Measurements from ENCODE around the gene CHRNA5. TPM values are rescaled to one million over a fixed set of nuclear protein-coding genes. Genes with fewer than 3 reads are reported as not detected.
"Not testable (repeated sequence)": the region's sequence is repeated elsewhere in the genome, so short reads cannot be mapped to it uniquely, and the experiment has no call there.

CHRNA5 gene
- total and polyA plus RNA-seq, 4 donors: 0.25 to 1.6 (median 0.62) TPM

- not testable (repeated sequence) for H3K9me3 ChIP-seq (ENCODE audit: control insufficient read depth, low read length); DNase-seq; H3K4me1 ChIP-seq (ENCODE audit: control insufficient read depth in 1 of 2, insufficient read depth in 2 of 2, low read length in 2 of 2); ATAC-seq (ENCODE audit: low FRiP score); H3K36me3 ChIP-seq (ENCODE audit: control insufficient read depth in 1 of 2, insufficient read depth in 2 of 2, low read length in 1 of 2); H3K27me3 ChIP-seq (ENCODE audit: control insufficient read depth in 1 of 2, insufficient read depth in 2 of 2, low read length in 1 of 2)
- peak overlapping the region in 1 of 2 donors; percentile 25 for H3K27ac ChIP-seq (ENCODE audit: low read depth in 1 of 2, low read length in 2 of 2)
- 74 to 82% methylated on average over 18 of the region's 18 CpGs for WGBS, 2 donors
- peak overlapping the region; percentile 36 to 61 for H3K4me3 ChIP-seq (ENCODE audit: low read length in 2 of 2)
- intact Hi-C loops (cut with DNase I): loop anchor here in 1 of 2 donors (5.0 kb wide), 1 partner anchor 102 kb away; the partner anchor contains the start of gene IREB2
These were observed 25.7 kb upstream of the CHRNA5 start for GRCh38 chr15:78539464-78540140.

DNA sequence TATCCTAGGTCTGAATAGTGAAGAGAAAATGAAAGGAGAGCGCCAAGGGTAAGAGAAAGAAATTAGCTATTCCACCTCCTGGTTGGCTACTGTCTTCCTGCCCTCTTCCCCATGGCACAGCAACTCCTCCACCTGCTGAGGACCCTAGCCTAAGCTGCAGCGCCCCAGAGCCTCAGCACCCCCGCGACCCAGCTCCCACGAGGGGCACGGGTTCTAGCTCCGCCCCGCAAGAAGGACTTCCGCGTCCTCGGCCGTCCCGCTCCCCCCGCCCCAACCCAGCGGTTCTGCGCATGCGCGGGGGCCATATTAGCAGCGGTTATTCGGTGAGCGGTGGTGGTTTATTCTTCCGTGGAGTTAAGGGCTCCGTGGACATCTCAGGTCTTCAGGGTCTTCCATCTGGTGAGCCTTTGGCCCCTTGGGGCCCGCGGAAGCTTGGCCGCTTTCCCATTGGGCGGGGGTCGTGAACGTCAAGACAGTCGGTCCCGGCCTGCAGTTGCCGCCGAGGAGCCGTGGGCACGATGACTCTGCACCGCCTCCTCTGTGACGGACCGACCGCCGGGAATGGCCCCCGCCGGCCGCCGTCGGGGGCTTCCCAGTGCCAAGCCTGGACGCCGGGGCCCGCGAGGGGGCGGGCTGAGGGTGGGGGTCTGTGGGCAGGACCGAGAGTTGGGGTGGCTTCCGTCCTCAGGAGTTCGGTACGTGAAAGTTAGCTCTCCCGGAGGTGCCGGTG is 25.0 kb upstream of the CHRNA5 start, which contains the start of gene PSMA4:
Gene PSMA4 (plus strand): TSS at position 304 of the 730 bp plus-strand sequence. CDS start 1,484 bp downstream, outside the sequence.
- no peaks in the 10 kb centered on the region for H3K36me3 ChIP-seq (ENCODE audit: control insufficient read depth in 1 of 2, insufficient read depth in 2 of 2, low read length in 1 of 2)
- WGBS, 2 donors: 0% methylated on average over 55 to 56 of the region's 56 CpGs
- intact Hi-C loops (cut with DNase I): loop anchor here in 1 of 2 donors (5.0 kb wide), 1 partner anchor 103 kb away; the partner anchor contains the start of gene IREB2
- no peaks in the 10 kb centered on the region for H3K9me3 ChIP-seq (ENCODE audit: control insufficient read depth, low read length)
- ATAC-seq (ENCODE audit: low FRiP score): peak; percentile 97
- peak within 1 kb of the TSS; percentile 36 to 61 for H3K4me3 ChIP-seq (ENCODE audit: low read length in 2 of 2)
- DNase-seq: peak; percentile 95 to 98
- peaks cover 0 to 9% of the 10 kb centered on the region in 2 donors for H3K4me1 ChIP-seq (ENCODE audit: control insufficient read depth in 1 of 2, insufficient read depth in 2 of 2, low read length in 2 of 2)
- H3K27ac ChIP-seq (ENCODE audit: low read depth in 1 of 2, low read length in 2 of 2): peak within 1 kb of the TSS; percentile 38 to 44
- H3K27me3 ChIP-seq (ENCODE audit: control insufficient read depth in 1 of 2, insufficient read depth in 2 of 2, low read length in 1 of 2): no peaks in the 10 kb centered on the region

- Histone ChIP-seq H3K4me1 (ENCODE audit: control insufficient read depth in 1 of 2, insufficient read depth in 2 of 2, low read length in 2 of 2) (peaks cover 0 to 9% of the 10 kb centered on the region in 2 donors), H3K4me3 (ENCODE audit: low read length in 2 of 2) (peak overlapping the region; percentile 36 to 61), H3K27me3 (ENCODE audit: control insufficient read depth in 1 of 2, insufficient read depth in 2 of 2, low read length in 1 of 2) (no peaks in the 10 kb centered on the region), H3K9me3 (ENCODE audit: control insufficient read depth, low read length) (no peaks in the 10 kb centered on the region), H3K36me3 (ENCODE audit: control insufficient read depth in 1 of 2, insufficient read depth in 2 of 2, low read length in 1 of 2) (peaks cover 0 to 4% of the 10 kb centered on the region in 2 donors), H3K27ac (ENCODE audit: low read depth in 1 of 2, low read length in 2 of 2) (peak overlapping the region in 1 of 2 donors; percentile 44)
- intact Hi-C loops (cut with DNase I): loop anchor here in 1 of 2 donors (5.0 kb wide), 1 partner anchor 104 kb away; the partner anchor contains the start of gene IREB2
- ATAC-seq (ENCODE audit: low FRiP score) (no peak), DNase-seq (no peak)
- 7 to 8% methylated on average over 17 of the region's 17 CpGs for WGBS, 2 donors
These were observed 24.2 kb upstream of the CHRNA5 start for GRCh38 chr15:78540871-78541743.

GRCh38 chr15:78541744-78542034 is 23.6 kb upstream of the CHRNA5 start:
- DNase-seq (no peak), ATAC-seq (ENCODE audit: low FRiP score) (no peak)
- Histone ChIP-seq H3K36me3 (ENCODE audit: control insufficient read depth in 1 of 2, insufficient read depth in 2 of 2, low read length in 1 of 2) (peaks cover 0 to 6% of the 10 kb centered on the region in 2 donors), H3K27ac (ENCODE audit: low read depth in 1 of 2, low read length in 2 of 2) (no peak overlapping the region), H3K9me3 (ENCODE audit: control insufficient read depth, low read length) (no peaks in the 10 kb centered on the region), H3K4me3 (ENCODE audit: low read length in 2 of 2) (no peak overlapping the region), H3K27me3 (ENCODE audit: control insufficient read depth in 1 of 2, insufficient read depth in 2 of 2, low read length in 1 of 2) (no peaks in the 10 kb centered on the region), H3K4me1 (ENCODE audit: control insufficient read depth in 1 of 2, insufficient read depth in 2 of 2, low read length in 2 of 2) (peaks cover 0 to 9% of the 10 kb centered on the region in 2 donors)
- intact Hi-C loops (cut with DNase I): loop anchor here in 1 of 2 donors (5.0 kb wide), 1 partner anchor 104 kb away; the partner anchor contains the start of gene IREB2
- 35 to 47% methylated on average over 1 of the region's 1 CpG for WGBS, 2 donors

GRCh38 chr15:78542647-78543046 is 22.7 kb upstream of the CHRNA5 start:
- no peak overlapping the region for H3K4me3 ChIP-seq (ENCODE audit: low read length in 2 of 2)
- 92 to 96% methylated on average over 3 of the region's 3 CpGs for WGBS, 2 donors
- H3K36me3 ChIP-seq (ENCODE audit: control insufficient read depth in 1 of 2, insufficient read depth in 2 of 2, low read length in 1 of 2): peaks cover 0 to 8% of the 10 kb centered on the region in 2 donors
- H3K27me3 ChIP-seq (ENCODE audit: control insufficient read depth in 1 of 2, insufficient read depth in 2 of 2, low read length in 1 of 2): no peaks in the 10 kb centered on the region
- ATAC-seq (ENCODE audit: low FRiP score) (no peak), DNase-seq (no peak)
- H3K27ac ChIP-seq (ENCODE audit: low read depth in 1 of 2, low read length in 2 of 2): no peak overlapping the region
- intact Hi-C loops (cut with DNase I): loop anchor here in 1 of 2 donors (5.0 kb wide), 1 partner anchor 105 kb away; the partner anchor contains the start of gene IREB2
- H3K4me1 ChIP-seq (ENCODE audit: control insufficient read depth in 1 of 2, insufficient read depth in 2 of 2, low read length in 2 of 2): peaks cover 0 to 9% of the 10 kb centered on the region in 2 donors
- H3K9me3 ChIP-seq (ENCODE audit: control insufficient read depth, low read length): no peaks in the 10 kb centered on the region

- no peaks in the 10 kb centered on the region for H3K27me3 ChIP-seq (ENCODE audit: control insufficient read depth in 1 of 2, insufficient read depth in 2 of 2, low read length in 1 of 2)
- intact Hi-C loops (cut with DNase I): no loop called here
- H3K36me3 ChIP-seq (ENCODE audit: control insufficient read depth in 1 of 2, insufficient read depth in 2 of 2, low read length in 1 of 2): peaks cover 0 to 16% of the 10 kb centered on the region in 2 donors
- no peak for DNase-seq
- H3K4me1 ChIP-seq (ENCODE audit: control insufficient read depth in 1 of 2, insufficient read depth in 2 of 2, low read length in 2 of 2): no peaks in the 10 kb centered on the region
- ATAC-seq (ENCODE audit: low FRiP score): no peak
- H3K9me3 ChIP-seq (ENCODE audit: control insufficient read depth, low read length): no peaks in the 10 kb centered on the region
- no peak overlapping the region for H3K27ac ChIP-seq (ENCODE audit: low read depth in 1 of 2, low read length in 2 of 2)
- no peak overlapping the region for H3K4me3 ChIP-seq (ENCODE audit: low read length in 2 of 2)
- WGBS, 2 donors: 63 to 66% methylated on average over 6 of the region's 6 CpGs
These were observed 15.1 kb upstream of the CHRNA5 start for GRCh38 chr15:78550194-78550593.

GRCh38 chr15:78550815-78551214 is 14.5 kb upstream of the CHRNA5 start:
- Histone ChIP-seq H3K9me3 (ENCODE audit: control insufficient read depth, low read length) (no peaks in the 10 kb centered on the region), H3K27ac (ENCODE audit: low read depth in 1 of 2, low read length in 2 of 2) (no peak overlapping the region), H3K36me3 (ENCODE audit: control insufficient read depth in 1 of 2, insufficient read depth in 2 of 2, low read length in 1 of 2) (peaks cover 0 to 15% of the 10 kb centered on the region in 2 donors), H3K27me3 (ENCODE audit: control insufficient read depth in 1 of 2, insufficient read depth in 2 of 2, low read length in 1 of 2) (no peaks in the 10 kb centered on the region), H3K4me1 (ENCODE audit: control insufficient read depth in 1 of 2, insufficient read depth in 2 of 2, low read length in 2 of 2) (no peaks in the 10 kb centered on the region), H3K4me3 (ENCODE audit: low read length in 2 of 2) (no peak overlapping the region)
- intact Hi-C loops (cut with DNase I): no loop called here
- no peak for ATAC-seq (ENCODE audit: low FRiP score)
- no peak for DNase-seq
- WGBS, 2 donors: 61 to 67% methylated on average over 3 of the region's 3 CpGs

DNA sequence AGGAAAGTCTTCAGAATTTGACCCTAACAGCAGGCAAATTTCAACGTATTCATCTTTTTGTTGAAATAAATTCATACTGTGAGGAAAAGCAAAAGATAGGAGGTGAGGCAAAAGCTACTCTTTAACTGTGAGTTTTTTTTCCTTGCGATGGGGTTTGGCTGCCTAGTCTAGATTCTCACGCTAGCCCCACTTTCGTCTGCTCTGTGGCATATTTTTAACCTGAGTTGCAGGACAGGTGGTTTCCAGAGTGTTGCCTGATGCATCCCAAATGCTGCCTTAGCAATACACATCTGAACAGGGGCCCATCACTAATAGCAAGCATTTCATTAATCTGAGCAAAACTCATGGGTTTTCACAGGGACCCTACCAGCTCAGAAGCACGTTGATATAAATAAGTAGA is 13.4 kb upstream of the CHRNA5 start:
- H3K27ac ChIP-seq (ENCODE audit: low read depth in 1 of 2, low read length in 2 of 2): no peak overlapping the region
- H3K27me3 ChIP-seq (ENCODE audit: control insufficient read depth in 1 of 2, insufficient read depth in 2 of 2, low read length in 1 of 2): no peaks in the 10 kb centered on the region
- intact Hi-C loops (cut with DNase I): no loop called here
- WGBS, 2 donors: 72 to 75% methylated on average over 5 of the region's 5 CpGs
- H3K36me3 ChIP-seq (ENCODE audit: control insufficient read depth in 1 of 2, insufficient read depth in 2 of 2, low read length in 1 of 2): peaks cover 0 to 9% of the 10 kb centered on the region in 2 donors
- no peaks in the 10 kb centered on the region for H3K9me3 ChIP-seq (ENCODE audit: control insufficient read depth, low read length)
- no peak overlapping the region for H3K4me3 ChIP-seq (ENCODE audit: low read length in 2 of 2)
- DNase-seq (no peak), ATAC-seq (ENCODE audit: low FRiP score) (no peak)
- H3K4me1 ChIP-seq (ENCODE audit: control insufficient read depth in 1 of 2, insufficient read depth in 2 of 2, low read length in 2 of 2): no peaks in the 10 kb centered on the region

Measured in aorta (tissue), 5 donors.